Measurements from ENCODE around the gene CPNE9. TPM values are rescaled to one million over a fixed set of nuclear protein-coding genes. Genes with fewer than 3 reads are reported as not detected.

The CPNE9 gene
- total RNA-seq, 2 donors from 2014 or later, result 0.15 to 0.62 TPM

GRCh38 chr3:9749296-9749644 is 45.6 kb downstream of the CPNE9 start:
- no peak for DNase-seq
- peaks cover 59% of the 10 kb centered on the region for H3K36me3 ChIP-seq (ENCODE audit: control insufficient read depth, insufficient read depth, low read length)
- peak overlapping the region; percentile 69 for H3K9ac ChIP-seq (ENCODE audit: extremely low read depth, low read length, poor library complexity, severe bottlenecking)
- no peaks in the 10 kb centered on the region for H3K27me3 Mint-ChIP-seq (ENCODE audit: insufficient read depth)
- peaks cover 5% of the 10 kb centered on the region for H3K4me1 ChIP-seq (ENCODE audit: control insufficient read depth, insufficient read depth, low read length)
- WGBS, 2 experiments (ENCODE audit: insufficient coverage in 1 of 2, insufficient read length in 1 of 2), result 12 to 16% methylated on average over 11 to 19 of the region's 19 CpGs
- peak overlapping the region; percentile 97 for H3K4me3 ChIP-seq (ENCODE audit: low read length)
- H3K27ac ChIP-seq (ENCODE audit: low read depth, low read length), result peak overlapping the region; percentile 97
- H3K36me3 Mint-ChIP-seq (ENCODE audit: low read depth), result peaks cover 70% of the 10 kb centered on the region
- no peaks in the 10 kb centered on the region for H3K27me3 ChIP-seq (ENCODE audit: control insufficient read depth, insufficient read depth, low read length, poor library complexity, severe bottlenecking)
- H3K4me3 Mint-ChIP-seq, result peak overlapping the region; percentile 84
- H3K9me3 ChIP-seq (ENCODE audit: control insufficient read depth, low read length), result no peaks in the 10 kb centered on the region
- H3K4me1 Mint-ChIP-seq, result peaks cover 12% of the 10 kb centered on the region
- no peaks in the 10 kb centered on the region for H3K9me3 Mint-ChIP-seq
- peak overlapping the region; percentile 97 for H3K27ac Mint-ChIP-seq
- TF ChIP-seq, protein P1, sequence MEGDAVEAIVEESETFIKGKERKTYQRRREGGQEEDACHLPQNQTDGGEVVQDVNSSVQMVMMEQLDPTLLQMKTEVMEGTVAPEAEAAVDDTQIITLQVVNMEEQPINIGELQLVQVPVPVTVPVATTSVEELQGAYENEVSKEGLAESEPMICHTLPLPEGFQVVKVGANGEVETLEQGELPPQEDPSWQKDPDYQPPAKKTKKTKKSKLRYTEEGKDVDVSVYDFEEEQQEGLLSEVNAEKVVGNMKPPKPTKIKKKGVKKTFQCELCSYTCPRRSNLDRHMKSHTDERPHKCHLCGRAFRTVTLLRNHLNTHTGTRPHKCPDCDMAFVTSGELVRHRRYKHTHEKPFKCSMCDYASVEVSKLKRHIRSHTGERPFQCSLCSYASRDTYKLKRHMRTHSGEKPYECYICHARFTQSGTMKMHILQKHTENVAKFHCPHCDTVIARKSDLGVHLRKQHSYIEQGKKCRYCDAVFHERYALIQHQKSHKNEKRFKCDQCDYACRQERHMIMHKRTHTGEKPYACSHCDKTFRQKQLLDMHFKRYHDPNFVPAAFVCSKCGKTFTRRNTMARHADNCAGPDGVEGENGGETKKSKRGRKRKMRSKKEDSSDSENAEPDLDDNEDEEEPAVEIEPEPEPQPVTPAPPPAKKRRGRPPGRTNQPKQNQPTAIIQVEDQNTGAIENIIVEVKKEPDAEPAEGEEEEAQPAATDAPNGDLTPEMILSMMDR (conservative IDR thresholded peaks at IDR 0.05), result no peak

DNA sequence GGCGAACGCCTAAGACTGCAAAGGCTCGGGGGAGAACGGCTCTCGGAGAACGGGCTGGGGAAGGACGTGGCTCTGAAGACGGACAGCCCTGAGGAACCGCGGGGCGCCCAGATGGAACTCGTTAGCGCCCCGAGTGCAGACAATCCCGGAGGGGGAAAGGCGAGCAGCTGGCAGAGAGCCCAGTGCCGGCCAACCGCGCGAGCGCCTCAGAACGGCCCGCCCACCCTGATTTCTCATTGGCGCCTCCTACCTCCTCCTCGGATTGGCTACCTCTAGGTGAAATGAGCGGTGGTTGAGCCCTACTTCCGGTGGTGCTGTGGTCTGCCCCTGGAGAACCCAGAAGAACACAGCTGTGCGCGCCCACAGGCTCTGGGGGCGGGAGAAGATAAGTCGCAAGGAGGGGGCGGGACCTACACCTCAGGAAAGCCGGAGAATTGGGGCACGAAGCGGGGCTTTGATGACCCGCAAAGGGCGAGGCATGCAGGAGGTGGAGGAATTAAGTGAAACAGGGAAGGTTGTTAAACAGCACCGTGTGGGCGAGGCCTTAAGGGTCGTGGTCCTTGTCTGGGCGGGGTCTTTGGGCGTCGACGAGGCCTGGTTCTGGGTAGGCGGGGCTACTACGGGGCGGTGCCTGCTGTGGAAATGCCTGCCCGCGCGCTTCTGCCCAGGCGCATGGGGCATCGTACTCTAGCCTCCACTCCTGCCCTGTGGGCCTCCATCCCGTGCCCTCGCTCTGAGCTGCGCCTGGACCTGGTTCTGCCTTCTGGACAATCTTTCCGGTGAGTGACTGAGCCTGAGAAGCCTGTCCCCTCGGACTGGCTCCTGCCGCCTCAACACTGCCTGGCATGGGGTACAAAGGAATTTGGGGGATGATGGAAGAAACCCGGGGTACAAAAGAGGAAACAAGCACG is 46.3 kb downstream of the CPNE9 start, which contains the start of gene OGG1:
OGG1 (plus strand) TSS at position 308 of the 911 bp plus-strand sequence; CDS start at position 643, 335 bp downstream.
- H3K36me3 ChIP-seq (ENCODE audit: control insufficient read depth, insufficient read depth, low read length), result peaks cover 53% of the 10 kb centered on the region
- whole genome bisulfite sequencing, 2 experiments (ENCODE audit: insufficient coverage in 1 of 2, insufficient read length in 1 of 2), result 0 to 1% methylated on average over 41 to 60 of the region's 60 CpGs
- Mint-ChIP-seq H3K4me1 (peaks cover 12% of the 10 kb centered on the region), H3K27me3 (ENCODE audit: insufficient read depth) (no peaks in the 10 kb centered on the region), H3K36me3 (ENCODE audit: low read depth) (peaks cover 68% of the 10 kb centered on the region), H3K9me3 (no peaks in the 10 kb centered on the region), H3K4me3 (peak within 1 kb of the TSS; percentile 84), H3K27ac (peak within 1 kb of the TSS; percentile 97)
- peak within 1 kb of the TSS; percentile 97 for H3K27ac ChIP-seq (ENCODE audit: low read depth, low read length)
- no peaks in the 10 kb centered on the region for H3K9me3 ChIP-seq (ENCODE audit: control insufficient read depth, low read length)
- H3K9ac ChIP-seq (ENCODE audit: extremely low read depth, low read length, poor library complexity, severe bottlenecking), result peak within 1 kb of the TSS; percentile 69
- DNase-seq, result peak; percentile 99
- peak within 1 kb of the TSS; percentile 97 for H3K4me3 ChIP-seq (ENCODE audit: low read length)
- H3K4me1 ChIP-seq (ENCODE audit: control insufficient read depth, insufficient read depth, low read length), result peaks cover 5% of the 10 kb centered on the region
- TF ChIP-seq, protein P1 (conservative IDR thresholded peaks at IDR 0.05), result no peak
- no peaks in the 10 kb centered on the region for H3K27me3 ChIP-seq (ENCODE audit: control insufficient read depth, insufficient read depth, low read length, poor library complexity, severe bottlenecking)

DNA sequence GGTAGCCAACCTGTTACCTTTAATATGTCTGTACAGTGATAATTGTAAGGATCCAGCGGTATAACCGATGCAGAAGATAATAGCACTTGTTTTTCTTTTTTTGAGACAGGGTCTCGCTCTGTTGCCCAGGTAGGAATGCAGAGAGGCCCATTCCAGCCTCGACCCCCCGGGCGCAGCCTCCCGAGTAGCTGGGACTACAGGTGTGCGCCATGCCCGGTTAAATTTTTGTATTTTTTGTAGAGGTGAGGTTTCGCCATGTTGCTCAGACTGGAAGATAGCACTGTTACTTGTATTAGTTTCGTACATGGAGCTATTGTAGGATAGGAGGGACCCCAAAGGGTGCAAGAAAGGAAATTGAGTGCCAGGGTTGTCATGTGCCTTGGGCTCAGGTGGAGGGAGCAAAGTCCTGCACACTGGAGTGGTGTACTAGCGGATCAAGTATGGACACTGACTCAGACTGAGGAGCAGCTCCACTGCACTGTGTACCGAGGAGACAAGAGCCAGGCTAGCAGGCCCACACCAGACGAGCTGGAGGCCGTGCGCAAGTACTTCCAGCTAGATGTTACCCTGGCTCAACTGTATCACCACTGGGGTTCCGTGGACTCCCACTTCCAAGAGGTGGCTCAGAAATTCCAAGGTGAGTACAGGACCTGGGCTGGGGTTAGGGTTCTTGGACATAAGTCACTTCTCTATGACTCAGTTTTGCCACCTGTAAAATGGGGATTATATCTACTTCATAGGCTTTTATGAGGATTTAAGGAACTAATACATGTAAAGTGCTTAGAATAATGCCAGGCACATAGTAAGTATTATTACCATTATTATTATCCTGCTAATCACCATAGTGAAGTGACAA is 47.2 kb downstream of the CPNE9 start:
- Histone ChIP-seq H3K9ac (ENCODE audit: extremely low read depth, low read length, poor library complexity, severe bottlenecking) (peak overlapping the region; percentile 69), H3K27ac (ENCODE audit: low read depth, low read length) (no peak overlapping the region), H3K4me3 (ENCODE audit: low read length) (peak overlapping the region; percentile 97), H3K27me3 (ENCODE audit: control insufficient read depth, insufficient read depth, low read length, poor library complexity, severe bottlenecking) (no peaks in the 10 kb centered on the region), H3K36me3 (ENCODE audit: control insufficient read depth, insufficient read depth, low read length) (peaks cover 44% of the 10 kb centered on the region), H3K4me1 (ENCODE audit: control insufficient read depth, insufficient read depth, low read length) (peaks cover 5% of the 10 kb centered on the region), H3K9me3 (ENCODE audit: control insufficient read depth, low read length) (no peaks in the 10 kb centered on the region)
- no peak for DNase-seq
- Mint-ChIP-seq H3K9me3 (no peaks in the 10 kb centered on the region), H3K27ac (peak overlapping the region; percentile 97), H3K36me3 (ENCODE audit: low read depth) (peaks cover 65% of the 10 kb centered on the region), H3K27me3 (ENCODE audit: insufficient read depth) (no peaks in the 10 kb centered on the region), H3K4me1 (peaks cover 12% of the 10 kb centered on the region), H3K4me3 (peak overlapping the region; percentile 84)
- 67 to 74% methylated on average over 8 to 17 of the region's 17 CpGs for WGBS, 2 experiments (ENCODE audit: insufficient coverage in 1 of 2, insufficient read length in 1 of 2)
- TF ChIP-seq, protein P1 (conservative IDR thresholded peaks at IDR 0.05), result no peak
